GM12872 (cell line): ENCODE measurements around the gene PKP3.
A peak's percentile ranks its signal among the peaks of the same experiment; 100 is the strongest.

Experiments
- TF ChIP-seq, protein P1 (sequence below): IDR thresholded peaks from 3 replicates; pipeline ENCODE4 v1.5.1; 2011; ENCODE audit warnings: low read depth, mild to moderate bottlenecking, low read length, moderate library complexity; ENCODE audit not compliant: insufficient read depth

The PKP3 gene

DNA sequence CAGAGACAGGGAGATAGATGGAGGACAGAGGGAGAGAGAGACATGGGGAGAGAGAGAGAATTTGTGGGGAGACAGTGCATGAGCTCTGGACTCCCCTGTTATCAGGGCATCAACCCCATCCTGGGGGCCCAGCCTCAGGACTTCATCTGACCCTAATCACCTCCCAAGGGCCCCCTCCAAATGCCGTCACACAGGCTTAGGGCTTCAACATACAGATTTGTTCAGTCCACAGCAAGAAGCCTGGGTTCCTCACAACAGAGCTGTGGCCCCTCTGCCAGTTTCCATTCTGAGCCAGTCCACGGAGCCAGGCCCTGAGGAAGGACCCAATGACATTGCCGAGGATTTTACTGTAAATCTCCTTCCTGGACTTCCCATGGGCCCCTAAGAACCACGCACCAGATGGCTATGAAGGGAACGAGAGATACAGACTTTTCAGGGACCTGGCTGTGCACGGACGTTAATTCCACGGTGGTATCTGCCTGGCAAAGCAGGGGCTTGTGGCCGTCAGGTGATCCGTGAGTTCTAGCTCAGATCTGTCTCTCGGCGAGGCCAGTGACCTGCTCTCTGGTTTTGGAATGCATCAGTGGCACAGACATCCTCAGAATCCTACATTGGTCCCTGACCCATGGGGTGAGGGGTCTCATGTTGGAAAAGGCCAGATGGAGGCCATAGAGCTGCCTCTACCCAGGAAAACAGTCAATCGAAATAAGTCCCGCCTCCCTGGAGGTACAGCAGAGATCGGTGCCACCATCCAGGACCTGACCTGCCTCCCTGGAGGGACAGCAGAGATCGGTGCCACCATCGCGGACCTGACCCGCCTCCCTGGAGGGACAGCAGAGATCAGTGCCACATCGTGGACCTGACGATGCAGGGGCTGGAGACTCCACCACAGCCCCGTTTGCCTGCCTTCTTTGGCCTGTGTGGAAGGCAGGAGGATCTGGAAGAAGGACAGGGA, 33.4 kb upstream of the PKP3 start:
- TF ChIP-seq, protein P1, sequence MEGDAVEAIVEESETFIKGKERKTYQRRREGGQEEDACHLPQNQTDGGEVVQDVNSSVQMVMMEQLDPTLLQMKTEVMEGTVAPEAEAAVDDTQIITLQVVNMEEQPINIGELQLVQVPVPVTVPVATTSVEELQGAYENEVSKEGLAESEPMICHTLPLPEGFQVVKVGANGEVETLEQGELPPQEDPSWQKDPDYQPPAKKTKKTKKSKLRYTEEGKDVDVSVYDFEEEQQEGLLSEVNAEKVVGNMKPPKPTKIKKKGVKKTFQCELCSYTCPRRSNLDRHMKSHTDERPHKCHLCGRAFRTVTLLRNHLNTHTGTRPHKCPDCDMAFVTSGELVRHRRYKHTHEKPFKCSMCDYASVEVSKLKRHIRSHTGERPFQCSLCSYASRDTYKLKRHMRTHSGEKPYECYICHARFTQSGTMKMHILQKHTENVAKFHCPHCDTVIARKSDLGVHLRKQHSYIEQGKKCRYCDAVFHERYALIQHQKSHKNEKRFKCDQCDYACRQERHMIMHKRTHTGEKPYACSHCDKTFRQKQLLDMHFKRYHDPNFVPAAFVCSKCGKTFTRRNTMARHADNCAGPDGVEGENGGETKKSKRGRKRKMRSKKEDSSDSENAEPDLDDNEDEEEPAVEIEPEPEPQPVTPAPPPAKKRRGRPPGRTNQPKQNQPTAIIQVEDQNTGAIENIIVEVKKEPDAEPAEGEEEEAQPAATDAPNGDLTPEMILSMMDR = no peak

DNA sequence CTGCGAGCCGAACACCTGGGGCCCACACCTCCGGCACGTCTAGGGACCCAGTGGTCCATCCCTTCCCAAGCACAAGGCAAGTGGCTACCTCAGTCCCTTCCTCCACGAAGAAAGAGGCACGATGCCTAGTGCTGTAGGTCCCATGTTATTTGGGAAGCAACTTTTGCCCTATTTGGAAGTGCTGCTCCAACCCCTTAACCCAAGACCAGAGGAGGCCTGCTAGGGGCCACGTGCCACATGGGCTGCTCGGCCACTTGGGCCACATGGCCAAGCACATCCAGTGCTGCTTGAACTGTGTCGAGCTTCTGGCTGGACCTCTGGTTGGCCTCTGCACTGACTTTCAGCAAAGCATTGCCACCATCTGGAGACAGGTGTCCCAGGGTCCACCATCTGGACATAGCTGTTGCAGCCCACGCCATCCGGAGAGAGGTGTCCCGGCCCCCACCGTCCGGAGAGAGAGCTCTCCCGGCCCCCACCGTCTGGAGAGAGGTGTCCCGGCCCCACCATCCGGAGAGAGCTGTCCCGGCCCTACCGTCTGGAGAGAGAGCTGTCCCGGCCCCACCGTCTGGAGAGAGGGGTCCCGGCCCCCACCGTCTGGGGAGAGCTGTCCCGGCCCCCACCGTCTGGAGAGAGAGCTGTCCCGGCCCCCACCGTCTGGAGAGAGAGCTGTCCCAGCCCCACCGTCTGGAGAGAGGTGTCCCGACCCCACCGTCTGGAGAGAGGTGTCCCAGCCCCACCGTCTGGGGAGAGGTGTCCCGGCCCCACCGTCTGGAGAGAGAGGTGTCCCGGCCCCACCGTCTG, 31.2 kb upstream of the PKP3 start:
- TF ChIP-seq, protein P1 = no peak

DNA sequence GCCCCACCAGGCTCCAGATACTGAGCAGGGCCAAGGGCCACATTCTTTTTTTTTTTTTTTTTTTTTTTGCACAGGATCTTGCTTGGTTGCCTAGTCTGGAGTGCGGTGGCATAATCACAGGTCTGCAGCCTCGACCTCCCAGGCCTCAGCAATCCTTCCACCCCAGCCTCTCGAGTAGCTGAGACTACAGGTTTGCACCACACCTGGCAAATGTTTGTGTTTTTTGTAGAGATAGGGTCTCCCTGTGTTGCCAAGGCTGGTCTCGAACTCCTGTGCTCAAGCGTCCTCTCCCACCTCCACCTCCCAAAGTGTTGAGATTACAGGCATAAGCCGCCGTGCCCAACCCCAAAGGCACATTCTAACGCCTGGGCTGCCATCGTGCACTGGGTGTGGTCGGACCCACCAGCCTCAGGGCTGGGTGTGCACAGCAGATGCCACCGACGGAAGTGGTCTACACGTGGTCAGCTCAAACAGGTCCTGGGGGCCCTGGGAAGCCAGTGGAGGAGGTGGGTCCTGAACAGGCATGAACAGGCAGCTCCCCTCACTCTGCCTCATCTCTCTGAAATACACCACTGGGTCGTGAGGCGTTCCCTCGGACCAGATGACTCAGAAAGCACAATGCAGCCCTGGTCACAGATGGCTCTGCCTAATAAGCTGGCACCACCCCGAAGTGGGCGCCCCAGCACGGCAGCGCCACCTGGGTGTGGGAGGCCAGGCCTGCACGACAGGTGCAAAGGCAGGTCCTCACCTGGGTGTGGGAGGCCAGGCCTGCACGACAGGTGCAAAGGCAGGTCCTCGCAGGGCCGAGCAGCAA, 29.9 kb upstream of the PKP3 start:
- TF ChIP-seq, protein P1 = peak; percentile 69

GRCh38 chr11:364991-365725, 28.9 kb upstream of the PKP3 start:
- TF ChIP-seq, protein P1 = no peak

- TF ChIP-seq, protein P1 = no peak
Measured at GRCh38 chr11:365831-366230, 28.2 kb upstream of the PKP3 start.

GRCh38 chr11:367956-368413, 26.0 kb upstream of the PKP3 start:
- TF ChIP-seq, protein P1 = no peak
